ENCODE results near the gene CUL4B.

Gene CUL4B

DNA sequence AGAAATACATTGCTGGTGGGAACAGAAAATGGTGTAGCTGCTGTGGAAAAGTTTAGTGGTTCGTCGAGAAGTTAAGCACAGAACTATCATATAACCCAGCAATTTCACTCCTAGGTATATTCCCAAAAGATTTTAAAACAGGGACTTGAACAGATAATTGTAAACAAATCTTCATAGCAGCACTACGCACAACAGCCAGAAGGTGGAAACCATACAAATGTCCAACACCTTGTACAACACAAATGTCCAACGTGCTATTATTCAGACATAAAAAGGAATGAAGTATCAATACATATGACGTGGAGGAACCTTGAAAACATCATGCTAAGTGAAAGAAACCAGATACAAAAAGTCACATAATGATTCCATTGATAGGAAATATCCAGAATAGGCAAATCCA is 37.9 kb downstream of the CUL4B start:
- no peaks in the 10 kb centered on the region for H3F3A ChIP-seq (ENCODE audit: insufficient read depth, low read length)
- H3K4me1 ChIP-seq (ENCODE audit: insufficient read depth, low read length, severe bottlenecking): no peaks in the 10 kb centered on the region
- H2AFZ ChIP-seq (ENCODE audit: low read length): no peak overlapping the region
- no peak overlapping the region for H3K4me2 ChIP-seq (ENCODE audit: low read length)
- no peaks in the 10 kb centered on the region for H3K9me2 ChIP-seq (ENCODE audit: low read depth, low read length)
- H3K79me2 ChIP-seq (ENCODE audit: insufficient read depth, low read length): no peaks in the 10 kb centered on the region
- H3K36me3 ChIP-seq (ENCODE audit: insufficient read depth, low read length): peaks cover 12% of the 10 kb centered on the region
- no peak overlapping the region for H3K4me3 ChIP-seq (ENCODE audit: low read depth, low read length, poor library complexity, severe bottlenecking)
- H3K9me3 ChIP-seq (ENCODE audit: low read length): no peaks in the 10 kb centered on the region
- H3K27ac ChIP-seq (ENCODE audit: low read depth, low read length, poor library complexity, severe bottlenecking): no peak overlapping the region
- no peak for TF ChIP-seq EZH2 (IDR thresholded peaks at IDR 0.05; ENCODE audit: borderline replicate concordance, low read length)
- TF ChIP-seq, protein P1, sequence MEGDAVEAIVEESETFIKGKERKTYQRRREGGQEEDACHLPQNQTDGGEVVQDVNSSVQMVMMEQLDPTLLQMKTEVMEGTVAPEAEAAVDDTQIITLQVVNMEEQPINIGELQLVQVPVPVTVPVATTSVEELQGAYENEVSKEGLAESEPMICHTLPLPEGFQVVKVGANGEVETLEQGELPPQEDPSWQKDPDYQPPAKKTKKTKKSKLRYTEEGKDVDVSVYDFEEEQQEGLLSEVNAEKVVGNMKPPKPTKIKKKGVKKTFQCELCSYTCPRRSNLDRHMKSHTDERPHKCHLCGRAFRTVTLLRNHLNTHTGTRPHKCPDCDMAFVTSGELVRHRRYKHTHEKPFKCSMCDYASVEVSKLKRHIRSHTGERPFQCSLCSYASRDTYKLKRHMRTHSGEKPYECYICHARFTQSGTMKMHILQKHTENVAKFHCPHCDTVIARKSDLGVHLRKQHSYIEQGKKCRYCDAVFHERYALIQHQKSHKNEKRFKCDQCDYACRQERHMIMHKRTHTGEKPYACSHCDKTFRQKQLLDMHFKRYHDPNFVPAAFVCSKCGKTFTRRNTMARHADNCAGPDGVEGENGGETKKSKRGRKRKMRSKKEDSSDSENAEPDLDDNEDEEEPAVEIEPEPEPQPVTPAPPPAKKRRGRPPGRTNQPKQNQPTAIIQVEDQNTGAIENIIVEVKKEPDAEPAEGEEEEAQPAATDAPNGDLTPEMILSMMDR (IDR thresholded peaks at IDR 0.05; ENCODE audit: low read length): no peak
- H3K9ac ChIP-seq (ENCODE audit: low read length): no peak overlapping the region
- no peaks in the 10 kb centered on the region for H3K27me3 ChIP-seq (ENCODE audit: insufficient read depth, low read length)
- no peaks in the 10 kb centered on the region for H4K20me1 ChIP-seq (ENCODE audit: insufficient read depth, low read length)

DNA sequence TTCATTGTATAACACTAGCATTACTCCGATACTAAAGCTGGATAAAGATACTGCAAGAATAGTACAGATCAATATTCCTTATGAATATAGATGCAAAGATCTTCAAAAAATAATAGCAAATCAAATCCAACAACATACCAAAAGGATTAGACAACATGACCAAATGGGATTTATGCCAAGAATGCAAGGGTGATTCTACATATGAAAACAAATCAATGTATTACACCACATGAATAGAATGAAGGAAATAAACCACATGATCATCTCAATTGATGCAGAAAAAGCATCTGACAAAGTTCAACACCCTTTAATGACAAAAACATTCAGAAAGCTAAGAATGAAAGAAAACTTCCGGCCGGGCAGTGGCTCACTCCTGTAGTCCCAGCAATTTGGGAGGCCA is 42.8 kb downstream of the CUL4B start:
- H3K4me2 ChIP-seq (ENCODE audit: low read length): no peak overlapping the region
- H3K9me3 ChIP-seq (ENCODE audit: low read length): no peaks in the 10 kb centered on the region
- no peak overlapping the region for H2AFZ ChIP-seq (ENCODE audit: low read length)
- H3K27me3 ChIP-seq (ENCODE audit: insufficient read depth, low read length): no peaks in the 10 kb centered on the region
- no peaks in the 10 kb centered on the region for H3K4me1 ChIP-seq (ENCODE audit: insufficient read depth, low read length, severe bottlenecking)
- no peak for TF ChIP-seq EZH2 (IDR thresholded peaks at IDR 0.05; ENCODE audit: borderline replicate concordance, low read length)
- TF ChIP-seq, protein P1 (IDR thresholded peaks at IDR 0.05; ENCODE audit: low read length): no peak
- H3F3A ChIP-seq (ENCODE audit: insufficient read depth, low read length): no peaks in the 10 kb centered on the region
- no peaks in the 10 kb centered on the region for H4K20me1 ChIP-seq (ENCODE audit: insufficient read depth, low read length)
- no peak overlapping the region for H3K4me3 ChIP-seq (ENCODE audit: low read depth, low read length, poor library complexity, severe bottlenecking)
- no peaks in the 10 kb centered on the region for H3K79me2 ChIP-seq (ENCODE audit: insufficient read depth, low read length)
- H3K36me3 ChIP-seq (ENCODE audit: insufficient read depth, low read length): no peaks in the 10 kb centered on the region
- H3K9ac ChIP-seq (ENCODE audit: low read length): no peak overlapping the region
- H3K27ac ChIP-seq (ENCODE audit: low read depth, low read length, poor library complexity, severe bottlenecking): no peak overlapping the region
- no peaks in the 10 kb centered on the region for H3K9me2 ChIP-seq (ENCODE audit: low read depth, low read length)

DNA sequence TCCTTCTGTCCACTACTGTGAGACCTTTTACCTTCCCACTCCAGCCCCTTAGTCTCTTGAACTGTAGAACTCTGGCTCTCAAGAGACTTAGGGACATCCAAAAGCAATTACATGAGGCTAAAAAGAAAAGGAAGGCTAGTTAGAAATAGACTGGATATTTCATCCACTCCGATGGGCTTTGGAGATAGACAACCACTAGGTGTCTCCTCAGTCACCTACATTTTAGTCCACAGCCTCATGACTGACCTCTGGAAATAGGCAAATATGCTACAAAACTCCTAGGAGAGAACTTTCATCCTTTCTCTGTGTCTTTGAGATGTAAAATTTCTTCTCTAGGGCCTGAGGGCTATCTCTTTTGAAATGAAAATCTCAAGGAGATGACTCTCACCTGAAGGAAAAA is 46.5 kb downstream of the CUL4B start:
- no peak overlapping the region for H3K27ac ChIP-seq (ENCODE audit: low read depth, low read length, poor library complexity, severe bottlenecking)
- TF ChIP-seq, protein P1 (IDR thresholded peaks at IDR 0.05; ENCODE audit: low read length): peak; percentile 53
- TF ChIP-seq EZH2 (IDR thresholded peaks at IDR 0.05; ENCODE audit: borderline replicate concordance, low read length): no peak
- no peak overlapping the region for H2AFZ ChIP-seq (ENCODE audit: low read length)
- H3K27me3 ChIP-seq (ENCODE audit: insufficient read depth, low read length): no peaks in the 10 kb centered on the region
- H4K20me1 ChIP-seq (ENCODE audit: insufficient read depth, low read length): no peaks in the 10 kb centered on the region
- no peak overlapping the region for H3K9ac ChIP-seq (ENCODE audit: low read length)
- no peaks in the 10 kb centered on the region for H3K79me2 ChIP-seq (ENCODE audit: insufficient read depth, low read length)
- H3K4me1 ChIP-seq (ENCODE audit: insufficient read depth, low read length, severe bottlenecking): no peaks in the 10 kb centered on the region
- no peak overlapping the region for H3K4me2 ChIP-seq (ENCODE audit: low read length)
- no peaks in the 10 kb centered on the region for H3F3A ChIP-seq (ENCODE audit: insufficient read depth, low read length)
- H3K4me3 ChIP-seq (ENCODE audit: low read depth, low read length, poor library complexity, severe bottlenecking): no peak overlapping the region
- no peaks in the 10 kb centered on the region for H3K9me2 ChIP-seq (ENCODE audit: low read depth, low read length)
- H3K9me3 ChIP-seq (ENCODE audit: low read length): no peaks in the 10 kb centered on the region
- no peaks in the 10 kb centered on the region for H3K36me3 ChIP-seq (ENCODE audit: insufficient read depth, low read length)

Data from OCI-LY1 (cell line).